Lower leg skin (tissue), 4 donors: ENCODE data around the gene SYF2. TPM values are rescaled to one million over a fixed set of nuclear protein-coding genes. Genes with fewer than 3 reads are reported as not detected.

Source experiments
- DNase-seq, 2 donors: peaks; one replicate each; pipeline ENCODE4 v3.0.0-alpha.2; 2019; ENCODE audit warnings: low spot score in 2 of 2
- H3K4me3 ChIP-seq: fragments of 200-600 bp; sonication (generic); 2 replicates; pipeline ENCODE4 v1.5.1; 2017; ENCODE audit warnings: mild to moderate bottlenecking, low read depth; ENCODE audit not compliant: poor library complexity, severe bottlenecking
- CTCF ChIP-seq, 3 donors: fragments of 450-650 bp; IDR thresholded peaks; one replicate each; pipeline ENCODE4 v1.5.1; 2016; ENCODE audit warnings: antibody characterized with exemption in 3 of 3, mild to moderate bottlenecking in 3 of 3, moderate library complexity in 2 of 3
- POLR2A ChIP-seq, 2 donors: fragments of 450-650 bp; IDR thresholded peaks; one replicate each; pipeline ENCODE4 v1.6.1; 2016 to 2017; ENCODE audit warnings: antibody characterized with exemption in 2 of 2, mild to moderate bottlenecking in 1 of 2, moderate library complexity in 1 of 2
- WGBS, 2 donors: methylation state at CpG; one replicate each; pipeline ENCODE4 v1.1.5; 2018; 5-methylcytosine and 5-hydroxymethylcytosine counted together
- intact Hi-C: fragments of 100-400 bp; cut with DNase I; formaldehyde crosslinking; loops from one replicate; pipeline ENCODE4 v1.15.0; 2023; ENCODE audit warnings: low total_unique reads
- total RNA-seq, 4 donors: library from RNA; depleted of rRNA; stranded (reverse); fragments of >200 nt; gene quantifications; one replicate each; pipeline ENCODE4 v1.1.0, GENCODE V29; 2016

Gene SYF2
- total RNA-seq, 4 donors from 2014 or later: 53.4 to 65.7 (median 61.9) TPM

- 92 to 93% methylated on average over 4 of the region's 4 CpGs for WGBS, 2 donors
- intact Hi-C loops: no loop called here
- DNase-seq: peak in 1 of 2 donors; percentile 58
- H3K4me3 ChIP-seq: no peak overlapping the region
- TF ChIP-seq POLR2A (IDR thresholded peaks at IDR 0.05): no peak
- TF ChIP-seq CTCF (IDR thresholded peaks at IDR 0.05): no peak
Observed at GRCh38 chr1:25222606-25223005, 9.7 kb downstream of the SYF2 start.

- TF ChIP-seq POLR2A (IDR thresholded peaks at IDR 0.05) (no peak), CTCF (IDR thresholded peaks at IDR 0.05) (no peak)
- intact Hi-C loops: no loop called here
- WGBS, 2 donors: 94 to 95% methylated on average over 3 of the region's 3 CpGs
Observed at GRCh38 chr1:25220666-25221065, 11.6 kb downstream of the SYF2 start.

GRCh38 chr1:25219661-25220251 is 12.5 kb downstream of the SYF2 start:
- TF ChIP-seq CTCF (IDR thresholded peaks at IDR 0.05): no peak
- no peak for TF ChIP-seq POLR2A (IDR thresholded peaks at IDR 0.05)
- intact Hi-C loops: no loop called here
- 94 to 95% methylated on average over 9 of the region's 9 CpGs for WGBS, 2 donors
- peak in 1 of 2 donors; percentile 29 for DNase-seq
- no peak overlapping the region for H3K4me3 ChIP-seq

More at GRCh38 chr1:25220666-25221065, 11.6 kb downstream of the SYF2 start:
- H3K4me3 ChIP-seq: no peak overlapping the region
- peak in 1 of 2 donors; percentile 18 for DNase-seq

DNA sequence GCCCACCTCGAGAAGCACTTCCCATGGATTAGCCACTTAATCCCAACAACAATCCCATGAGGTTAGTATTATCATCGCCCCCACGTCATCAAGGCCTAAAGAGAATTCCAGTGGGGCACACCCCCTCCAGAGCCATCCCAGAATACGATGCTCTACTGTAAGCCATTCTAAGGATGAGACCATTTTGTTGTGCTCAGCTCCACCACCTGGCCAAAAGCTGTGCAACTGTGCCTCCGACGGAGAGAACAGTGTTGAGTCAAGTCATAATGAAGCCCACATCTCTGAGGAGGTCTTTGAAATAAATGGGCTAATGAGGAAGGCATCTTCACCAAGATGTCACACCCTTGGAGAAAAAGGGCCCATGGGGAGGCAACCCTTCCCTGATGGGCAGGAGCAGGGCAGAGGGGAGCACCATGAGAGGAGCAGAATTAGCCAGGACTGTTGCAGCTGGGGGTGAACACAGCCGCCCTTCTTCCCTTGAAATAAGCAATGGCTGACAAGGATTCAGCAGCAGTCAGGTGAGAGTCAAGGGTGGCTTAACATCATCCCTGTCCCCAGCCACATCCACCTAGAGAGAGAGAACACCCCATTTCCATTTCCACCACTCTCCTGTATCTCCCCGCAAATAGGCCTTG is 14.6 kb downstream of the SYF2 start:
- no peak for TF ChIP-seq POLR2A (IDR thresholded peaks at IDR 0.05)
- no peak for TF ChIP-seq CTCF (IDR thresholded peaks at IDR 0.05)
- WGBS, 2 donors: 73 to 75% methylated on average over 7 to 8 of the region's 8 CpGs
- DNase-seq: no peak
- intact Hi-C loops: no loop called here
- no peak overlapping the region for H3K4me3 ChIP-seq

DNA sequence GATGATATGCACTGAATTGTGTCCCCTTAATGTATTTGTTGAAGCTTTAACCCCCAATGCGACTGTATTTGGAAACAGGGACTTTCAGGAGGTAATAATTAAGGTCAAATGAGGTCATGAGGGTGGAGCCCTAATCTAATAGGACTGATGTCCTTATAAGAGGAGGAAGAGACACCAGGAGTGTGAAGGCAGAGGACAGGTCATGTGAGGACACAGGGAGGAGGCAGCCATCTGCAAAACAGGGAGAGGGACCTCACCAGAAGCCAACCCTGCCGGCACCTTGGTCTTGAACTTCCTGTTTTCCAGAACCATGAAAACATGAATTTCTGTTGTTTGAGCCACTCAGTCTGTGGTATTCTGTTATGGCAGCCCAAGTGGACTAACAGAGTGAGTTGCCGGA is 15.3 kb downstream of the SYF2 start:
- TF ChIP-seq POLR2A (IDR thresholded peaks at IDR 0.05): no peak
- TF ChIP-seq CTCF (IDR thresholded peaks at IDR 0.05): no peak
- DNase-seq: no peak
- intact Hi-C loops: no loop called here
- WGBS, 2 donors: 83 to 90% methylated on average over 3 of the region's 3 CpGs
- no peak overlapping the region for H3K4me3 ChIP-seq
